Keratinocyte (primary cell): ENCODE results near the gene CAMK2G. TPM values are rescaled to one million over a fixed set of nuclear protein-coding genes. Genes with fewer than 3 reads are reported as not detected.

Source experiments
- DNase-seq: peaks from one replicate; pipeline ENCODE4 v3.0.0-alpha.2; 2011; ENCODE audit warnings: low read depth, missing footprints, low spot score
- FAIRE-seq: peaks from 2 replicates; lab custom pipeline; 2011; peaks lifted over from hg19 to GRCh38; lab: Jason Lieb, UNC
- H2AFZ ChIP-seq: 2 replicates; pipeline ENCODE4 v1.6.0; 2012; ENCODE audit warnings: low read length, control low read depth, inconsistent platforms; ENCODE audit not compliant: control insufficient read depth
- H3K27ac ChIP-seq: 2 replicates; pipeline ENCODE4 v1.5.1; 2011; ENCODE audit warnings: low read length; ENCODE audit not compliant: control insufficient read depth, insufficient read depth
- H3K27me3 ChIP-seq: 3 replicates; pipeline ENCODE4 v1.6.0; 2011; ENCODE audit warnings: low read length; ENCODE audit not compliant: control insufficient read depth, insufficient read depth; ENCODE audit errors: extremely low read depth
- H3K36me3 ChIP-seq, 2 experiments: 2 replicates in 1 of 2; 3 replicates in 1 of 2; pipeline ENCODE4 v1.5.1; 2011; ENCODE audit warnings: low read length in 2 of 2, mild to moderate bottlenecking in 1 of 2; ENCODE audit not compliant: control insufficient read depth in 2 of 2, insufficient read depth in 2 of 2; ENCODE audit errors: extremely low read depth in 1 of 2
- H3K4me1 ChIP-seq: 3 replicates; pipeline ENCODE4 v1.5.1; 2011; ENCODE audit warnings: low read length; ENCODE audit not compliant: control insufficient read depth, insufficient read depth; ENCODE audit errors: extremely low read depth
- H3K4me2 ChIP-seq: 3 replicates; pipeline ENCODE4 v1.6.0; 2011; ENCODE audit warnings: low read depth, low read length; ENCODE audit not compliant: control insufficient read depth, insufficient read depth; ENCODE audit errors: extremely low read depth
- H3K4me3 ChIP-seq, 3 experiments: fragments of 200-600 bp in 1 of 3; sonication (generic) in 1 of 3; 2 replicates in 2 of 3; 3 replicates in 1 of 3; pipeline ENCODE4 v1.5.1; 2011 to 2016; ENCODE audit warnings: low read length in 3 of 3, mild to moderate bottlenecking in 3 of 3, control low read depth in 2 of 3, inconsistent platforms in 1 of 3, low read depth in 1 of 3, mixed read lengths in 1 of 3, mixed run types in 1 of 3, moderate library complexity in 1 of 3; ENCODE audit not compliant: control insufficient read depth in 2 of 3, insufficient read depth in 2 of 3; ENCODE audit errors: extremely low read depth in 1 of 3
- H3K79me2 ChIP-seq: 2 replicates; pipeline ENCODE4 v1.6.0; 2012; ENCODE audit warnings: low read length; ENCODE audit not compliant: control insufficient read depth, insufficient read depth
- H3K9ac ChIP-seq: 3 replicates; pipeline ENCODE4 v1.6.0; 2011; ENCODE audit warnings: low read length; ENCODE audit not compliant: control insufficient read depth, insufficient read depth; ENCODE audit errors: extremely low read depth
- H3K9me1 ChIP-seq: 3 replicates; pipeline ENCODE4 v1.6.0; 2011; ENCODE audit warnings: low read length; ENCODE audit not compliant: control insufficient read depth, insufficient read depth; ENCODE audit errors: extremely low read depth
- H3K9me3 ChIP-seq: 2 replicates; pipeline ENCODE4 v1.5.1; 2012; ENCODE audit warnings: low read depth, low read length; ENCODE audit not compliant: control insufficient read depth
- H4K20me1 ChIP-seq: 3 replicates; pipeline ENCODE4 v1.6.0; 2011; ENCODE audit warnings: low read length; ENCODE audit not compliant: control insufficient read depth, insufficient read depth; ENCODE audit errors: extremely low read depth
- EZH2 ChIP-seq: IDR thresholded peaks from one replicate; pipeline ENCODE4 v1.6.1; 2012; ENCODE audit warnings: inconsistent platforms, mild to moderate bottlenecking, low read length, moderate library complexity
- dilution Hi-C: fragments of 300-500 bp; cut with MboI; formaldehyde crosslinking; loops from one replicate; pipeline ENCODE4 v1.7.0; 2020; ENCODE audit warnings: low sequenced_read_pairs; ENCODE audit not compliant: extremely low pct_ligation_motif_present
- polyA plus RNA-seq, 5 experiments: library from polyadenylated mRNA; depleted of rRNA in 3 of 5; stranded (reverse) in 3 of 5; stranded (forward) in 1 of 5; unstranded in 1 of 5; fragments of >200 nt; gene quantifications; 1 replicate in 1 of 5; 2 replicates in 3 of 5; 3 replicates in 1 of 5; pipeline versions ENCODE4 v1.2.1 to v1.2.3, GENCODE V29; 2011 to 2012; ENCODE audit warnings: missing spikeins in 2 of 5, low read depth in 1 of 5, low replicate concordance in 1 of 5
- TF ChIP-seq, protein P1 (sequence below), 3 experiments: IDR thresholded peaks in 1 of 3; conservative IDR thresholded peaks in 1 of 3; optimal IDR thresholded peaks in 1 of 3; 2 replicates in 2 of 3; 3 replicates in 1 of 3; pipeline versions ENCODE3 to v1.5.1; 2011; ENCODE audit warnings: low read length in 3 of 3, mild to moderate bottlenecking in 3 of 3, moderate library complexity in 2 of 3, control low read depth in 1 of 3, inconsistent platforms in 1 of 3; ENCODE audit not compliant: insufficient read depth in 2 of 3; ENCODE audit errors: extremely low read depth in 1 of 3

CAMK2G gene
- polyA plus RNA-seq, 1 donor (not counting 4 experiments of a cell fraction or from before 2014, with no cell fraction given): 17.6 TPM

DNA sequence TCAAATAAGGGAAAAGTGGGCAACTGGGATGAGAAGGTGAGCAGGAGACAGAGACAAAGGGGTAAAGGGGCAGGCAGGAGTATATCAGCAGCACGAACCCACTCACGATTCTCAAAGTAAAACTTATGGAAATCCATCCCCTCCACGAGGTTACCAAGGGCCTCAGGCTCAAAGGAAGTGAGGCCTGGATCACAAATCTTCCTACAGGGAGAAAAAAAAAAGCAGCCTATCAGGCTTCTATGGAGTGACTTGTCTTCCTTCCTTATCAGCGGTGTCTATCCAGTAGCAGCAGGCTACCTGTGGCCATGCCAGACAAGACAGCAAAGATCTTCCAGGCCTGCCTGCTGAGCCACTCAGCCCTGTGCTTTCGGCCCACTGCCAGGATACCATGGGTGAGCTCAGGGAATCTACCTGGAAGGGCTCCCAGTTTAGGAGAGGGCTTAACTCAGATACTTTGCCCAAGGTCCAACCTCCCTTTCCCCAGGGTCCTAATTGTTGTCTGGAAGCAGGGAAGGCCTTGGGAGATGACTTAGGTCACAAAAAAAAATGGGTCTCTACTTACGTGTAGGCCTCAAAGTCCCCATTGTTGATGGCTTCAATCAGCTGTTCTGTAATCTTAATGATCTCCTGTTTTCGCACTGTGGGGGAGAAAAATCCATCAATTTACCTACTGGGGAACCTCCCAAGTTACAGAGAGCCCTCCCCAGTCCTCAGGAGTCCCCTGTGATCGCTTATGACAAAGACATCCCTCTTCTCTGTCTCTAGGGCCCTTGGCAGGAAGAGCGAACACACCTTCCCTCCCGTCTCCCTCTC, 57.2 kb downstream of the CAMK2G start:
- no peak for FAIRE-seq
- H2AFZ ChIP-seq: no peak overlapping the region

DNA sequence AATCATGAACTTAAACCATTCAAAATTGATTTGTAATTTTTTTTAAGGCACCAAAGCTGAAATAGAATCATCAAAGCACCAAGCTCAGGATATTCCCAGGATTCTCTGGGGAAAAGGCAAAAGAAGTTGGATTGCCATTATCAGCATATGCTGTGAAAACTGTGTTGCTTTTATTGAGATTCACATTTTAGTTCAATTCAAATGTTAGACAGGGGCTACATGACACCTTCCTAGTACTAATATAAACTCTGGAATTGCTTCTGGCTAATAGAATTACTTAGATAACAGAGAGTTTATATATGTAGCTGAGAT, 58.7 kb downstream of the CAMK2G start:
- peaks cover 16% of the 10 kb centered on the region for H3K4me1 ChIP-seq

More for the DNA sequence above, 57.2 kb downstream of the CAMK2G start:
- Histone ChIP-seq H3K79me2 (no peaks in the 10 kb centered on the region), H3K4me2 (no peak overlapping the region), H3K9ac (peak overlapping the region; percentile 18), H3K9me3 (no peaks in the 10 kb centered on the region), H3K9me1 (no peaks in the 10 kb centered on the region), H3K27ac (no peak overlapping the region), H3K27me3 (no peaks in the 10 kb centered on the region), H4K20me1 (no peaks in the 10 kb centered on the region), H3K4me1 (peaks cover 16% of the 10 kb centered on the region), H3K36me3 (peaks cover 6 to 21% of the 10 kb centered on the region in 2 experiments), H3K4me3 (no peak overlapping the region)
- DNase-seq: no peak
- TF ChIP-seq, protein P1, sequence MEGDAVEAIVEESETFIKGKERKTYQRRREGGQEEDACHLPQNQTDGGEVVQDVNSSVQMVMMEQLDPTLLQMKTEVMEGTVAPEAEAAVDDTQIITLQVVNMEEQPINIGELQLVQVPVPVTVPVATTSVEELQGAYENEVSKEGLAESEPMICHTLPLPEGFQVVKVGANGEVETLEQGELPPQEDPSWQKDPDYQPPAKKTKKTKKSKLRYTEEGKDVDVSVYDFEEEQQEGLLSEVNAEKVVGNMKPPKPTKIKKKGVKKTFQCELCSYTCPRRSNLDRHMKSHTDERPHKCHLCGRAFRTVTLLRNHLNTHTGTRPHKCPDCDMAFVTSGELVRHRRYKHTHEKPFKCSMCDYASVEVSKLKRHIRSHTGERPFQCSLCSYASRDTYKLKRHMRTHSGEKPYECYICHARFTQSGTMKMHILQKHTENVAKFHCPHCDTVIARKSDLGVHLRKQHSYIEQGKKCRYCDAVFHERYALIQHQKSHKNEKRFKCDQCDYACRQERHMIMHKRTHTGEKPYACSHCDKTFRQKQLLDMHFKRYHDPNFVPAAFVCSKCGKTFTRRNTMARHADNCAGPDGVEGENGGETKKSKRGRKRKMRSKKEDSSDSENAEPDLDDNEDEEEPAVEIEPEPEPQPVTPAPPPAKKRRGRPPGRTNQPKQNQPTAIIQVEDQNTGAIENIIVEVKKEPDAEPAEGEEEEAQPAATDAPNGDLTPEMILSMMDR (optimal IDR thresholded peaks at IDR 0.05 in 1 of 3, IDR thresholded peaks at IDR 0.05 in 1 of 3, conservative IDR thresholded peaks at IDR 0.05 in 1 of 3; ENCODE audit: extremely low read depth in 1 of 3, insufficient read depth in 2 of 3, low read length in 3 of 3): no peak
- no peak for TF ChIP-seq EZH2
- dilution Hi-C loops: no loop called here

More for the DNA sequence above, 58.7 kb downstream of the CAMK2G start:
- H2AFZ ChIP-seq: no peak overlapping the region
- TF ChIP-seq, protein P1 (optimal IDR thresholded peaks at IDR 0.05 in 1 of 3, IDR thresholded peaks at IDR 0.05 in 1 of 3, conservative IDR thresholded peaks at IDR 0.05 in 1 of 3; ENCODE audit: extremely low read depth in 1 of 3, insufficient read depth in 2 of 3, low read length in 3 of 3): no peak
- no peak for TF ChIP-seq EZH2
- H3K36me3 ChIP-seq: peaks cover 2 to 21% of the 10 kb centered on the region in 2 experiments
- H3K27me3 ChIP-seq: no peaks in the 10 kb centered on the region
- H3K9me1 ChIP-seq: no peaks in the 10 kb centered on the region
- no peak overlapping the region for H3K27ac ChIP-seq
- no peaks in the 10 kb centered on the region for H3K79me2 ChIP-seq
- no peaks in the 10 kb centered on the region for H3K9me3 ChIP-seq
- H3K9ac ChIP-seq: no peak overlapping the region
- no peak overlapping the region for H3K4me3 ChIP-seq
- no peak overlapping the region for H3K4me2 ChIP-seq
- dilution Hi-C loops: no loop called here
- FAIRE-seq (no peak), DNase-seq (no peak)
- no peaks in the 10 kb centered on the region for H4K20me1 ChIP-seq
